ENCODE results near the gene RARB.

DNA sequence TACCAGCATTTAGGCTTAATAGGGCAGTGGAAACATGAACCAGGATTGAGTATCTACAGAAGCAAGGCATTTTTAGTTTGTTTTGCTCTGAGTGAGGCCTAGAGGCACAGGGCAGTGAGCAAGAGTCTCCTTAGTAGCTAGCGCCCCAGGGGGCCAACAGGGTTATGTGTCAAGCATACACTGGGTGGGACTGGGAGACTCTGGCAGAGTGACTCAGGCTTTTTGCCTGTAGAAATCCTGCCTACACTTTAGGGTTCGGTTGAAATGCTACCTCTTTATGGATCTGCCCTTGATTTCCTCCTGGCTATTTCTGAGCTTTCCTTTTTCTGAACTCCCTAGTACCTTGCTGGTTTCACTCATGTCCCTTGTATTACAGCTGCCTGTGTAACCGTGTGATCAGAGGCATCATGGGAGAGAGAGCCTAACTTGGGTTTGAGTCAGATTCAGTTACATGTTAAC is 164.5 kb downstream of the RARB start:
- TF ChIP-seq CTCF (IDR thresholded peaks at IDR 0.05) (peak in 9 of 12 donors; percentile 24 to 53 (median 36)), POLR2A (IDR thresholded peaks at IDR 0.05) (no peak)
